HEK293 (cell line): ENCODE data around the gene MACC1.

Source experiments
- ZBTB21 ChIP-seq: fragments of 450-650 bp; formaldehyde crosslinking; IDR thresholded peaks from 2 replicates; pipeline ENCODE4 v1.5.1; 2017; ENCODE audit warnings: missing biosample characterization, missing genetic modification characterization
- TF ChIP-seq, protein P1 (sequence below): fragments of 450-650 bp; formaldehyde crosslinking; IDR thresholded peaks from 2 replicates; pipeline ENCODE4 v1.5.1; 2016; ENCODE audit warnings: missing biosample characterization, missing genetic modification characterization

DNA sequence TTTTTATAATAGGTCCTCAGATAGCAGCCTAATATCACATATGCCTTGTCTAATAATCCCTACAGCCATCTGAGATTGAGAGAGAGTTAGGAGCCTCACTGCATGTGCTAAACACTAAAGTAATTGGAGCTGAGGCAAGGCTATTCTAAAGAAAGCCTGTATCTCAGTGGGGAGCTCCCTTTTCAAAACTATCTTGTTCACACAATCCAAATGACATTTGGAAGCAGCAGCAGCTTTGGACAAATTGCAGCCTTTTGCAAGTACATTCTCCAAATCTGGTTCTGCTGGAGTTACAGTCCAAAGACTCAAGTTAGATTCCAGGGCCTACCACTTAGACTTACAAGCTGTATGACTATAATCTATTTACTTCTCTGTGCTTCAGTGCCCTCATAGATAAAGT is 104.5 kb downstream of the MACC1 start:
- TF ChIP-seq, protein P1, sequence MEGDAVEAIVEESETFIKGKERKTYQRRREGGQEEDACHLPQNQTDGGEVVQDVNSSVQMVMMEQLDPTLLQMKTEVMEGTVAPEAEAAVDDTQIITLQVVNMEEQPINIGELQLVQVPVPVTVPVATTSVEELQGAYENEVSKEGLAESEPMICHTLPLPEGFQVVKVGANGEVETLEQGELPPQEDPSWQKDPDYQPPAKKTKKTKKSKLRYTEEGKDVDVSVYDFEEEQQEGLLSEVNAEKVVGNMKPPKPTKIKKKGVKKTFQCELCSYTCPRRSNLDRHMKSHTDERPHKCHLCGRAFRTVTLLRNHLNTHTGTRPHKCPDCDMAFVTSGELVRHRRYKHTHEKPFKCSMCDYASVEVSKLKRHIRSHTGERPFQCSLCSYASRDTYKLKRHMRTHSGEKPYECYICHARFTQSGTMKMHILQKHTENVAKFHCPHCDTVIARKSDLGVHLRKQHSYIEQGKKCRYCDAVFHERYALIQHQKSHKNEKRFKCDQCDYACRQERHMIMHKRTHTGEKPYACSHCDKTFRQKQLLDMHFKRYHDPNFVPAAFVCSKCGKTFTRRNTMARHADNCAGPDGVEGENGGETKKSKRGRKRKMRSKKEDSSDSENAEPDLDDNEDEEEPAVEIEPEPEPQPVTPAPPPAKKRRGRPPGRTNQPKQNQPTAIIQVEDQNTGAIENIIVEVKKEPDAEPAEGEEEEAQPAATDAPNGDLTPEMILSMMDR (tag by site-specific recombination): no peak
- TF ChIP-seq ZBTB21 (tag by site-specific recombination): no peak
